ENCODE measurements around the gene FAM209A. TPM values are rescaled to one million over a fixed set of nuclear protein-coding genes. Genes with fewer than 3 reads are reported as not detected.

Gene FAM209A
- total RNA-seq, 1 experiment from 2014 or later = 0.28 TPM

- Mint-ChIP-seq H3K4me3 (no peak overlapping the region), H3K27me3 (ENCODE audit: low read depth) (peaks cover 8% of the 10 kb centered on the region), H3K36me3 (peaks cover 49% of the 10 kb centered on the region), H3K9me3 (peaks cover 28% of the 10 kb centered on the region), H3K27ac (no peak overlapping the region), H3K4me1 (no peaks in the 10 kb centered on the region)
- TF ChIP-seq ARID4B (CRISPR knock-in tag; IDR thresholded peaks at IDR 0.05; ENCODE audit: borderline replicate concordance) (no peak), ZNF416 (CRISPR knock-in tag; IDR thresholded peaks at IDR 0.05) (no peak), NR2C2 (CRISPR knock-in tag; IDR thresholded peaks at IDR 0.05) (no peak), FOXJ3 (CRISPR knock-in tag; IDR thresholded peaks at IDR 0.05; ENCODE audit: borderline replicate concordance) (no peak), ZNF317 (CRISPR knock-in tag; IDR thresholded peaks at IDR 0.05; ENCODE audit: borderline replicate concordance, low read depth) (no peak), SOX15 (CRISPR knock-in tag; IDR thresholded peaks at IDR 0.05) (no peak), PRDM15 (CRISPR knock-in tag; IDR thresholded peaks at IDR 0.05) (no peak), AFF4 (CRISPR knock-in tag; IDR thresholded peaks at IDR 0.05; ENCODE audit: borderline replicate concordance) (no peak), SMAD4 (CRISPR knock-in tag; IDR thresholded peaks at IDR 0.05) (no peak), OVOL2 (CRISPR knock-in tag; IDR thresholded peaks at IDR 0.05; ENCODE audit: borderline replicate concordance) (no peak), SMAD3 (CRISPR knock-in tag; IDR thresholded peaks at IDR 0.05; ENCODE audit: borderline replicate concordance) (no peak), ESRRA (CRISPR knock-in tag; IDR thresholded peaks at IDR 0.05; ENCODE audit: borderline replicate concordance) (no peak), NFATC4 (CRISPR knock-in tag; IDR thresholded peaks at IDR 0.05) (no peak), FOXK1 (CRISPR knock-in tag; IDR thresholded peaks at IDR 0.05) (no peak), MYBL2 (CRISPR knock-in tag; IDR thresholded peaks at IDR 0.05) (no peak), E2F1 (CRISPR knock-in tag; IDR thresholded peaks at IDR 0.05) (no peak), TEAD1 (CRISPR knock-in tag; IDR thresholded peaks at IDR 0.05) (no peak), ZMAT4 (CRISPR knock-in tag; IDR thresholded peaks at IDR 0.05) (no peak)
- POLR2A ChIA-PET = no interaction called here
- DNase-seq (ENCODE audit: low spot score) (no peak), ATAC-seq (no peak)
- CTCF ChIA-PET = no interaction called here
Observed at GRCh38 chr20:56518126-56518525, 6.4 kb upstream of the FAM209A start.
